Mesenchymal stem cell (in vitro differentiated cells and primary cell): ENCODE measurements around the gene HS1BP3.

Experiments used
- DNase-seq: peaks from one replicate; pipeline ENCODE4 v3.0.0-alpha.2; 2013
- H2AFZ ChIP-seq: one replicate; pipeline ENCODE4 v1.6.1; 2013; ENCODE audit warnings: low read depth, mild to moderate bottlenecking, control low read depth, inconsistent platforms, low read length, moderate library complexity
- H2AK5ac ChIP-seq: 2 replicates; pipeline ENCODE4 v1.6.1; 2013; ENCODE audit warnings: low read length, moderate library complexity, mild to moderate bottlenecking, inconsistent platforms; ENCODE audit not compliant: severe bottlenecking
- H2BK120ac ChIP-seq: one replicate; pipeline ENCODE4 v1.6.1; 2013; ENCODE audit warnings: low read depth, mild to moderate bottlenecking, inconsistent platforms, low read length, moderate library complexity
- H2BK12ac ChIP-seq, 2 experiments: one replicate each; pipeline ENCODE4 v1.6.1; 2013; ENCODE audit warnings: inconsistent platforms in 2 of 2, low read length in 2 of 2, mild to moderate bottlenecking in 2 of 2, moderate library complexity in 2 of 2, control low read depth in 1 of 2
- H2BK15ac ChIP-seq: one replicate; pipeline ENCODE4 v1.6.1; 2013; ENCODE audit warnings: mild to moderate bottlenecking, low read depth, inconsistent platforms; ENCODE audit not compliant: poor library complexity, severe bottlenecking
- H2BK5ac ChIP-seq: 2 replicates; pipeline ENCODE4 v1.6.1; 2013; ENCODE audit warnings: low read depth, mild to moderate bottlenecking, low read length, control low read depth, inconsistent platforms; ENCODE audit not compliant: poor library complexity, severe bottlenecking
- H3K14ac ChIP-seq, 2 experiments: one replicate each; pipeline ENCODE4 v1.6.1; 2013; ENCODE audit warnings: inconsistent platforms in 2 of 2, low read length in 2 of 2, control low read depth in 1 of 2, mild to moderate bottlenecking in 1 of 2, moderate library complexity in 1 of 2
- H3K18ac ChIP-seq, 2 experiments: one replicate each; pipeline ENCODE4 v1.6.1; 2013; ENCODE audit warnings: inconsistent platforms in 2 of 2, low read length in 2 of 2, control low read depth in 1 of 2, low read depth in 1 of 2, mild to moderate bottlenecking in 1 of 2
- H3K23ac ChIP-seq, 2 experiments: one replicate each; pipeline ENCODE4 v1.6.1; 2013; ENCODE audit warnings: inconsistent platforms in 2 of 2, low read length in 2 of 2, mild to moderate bottlenecking in 2 of 2, moderate library complexity in 2 of 2, control low read depth in 1 of 2
- H3K27ac ChIP-seq: 2 replicates; pipeline ENCODE4 v1.5.1; 2013; ENCODE audit warnings: mild to moderate bottlenecking, moderate library complexity, low read length, control low read depth, inconsistent platforms; ENCODE audit not compliant: poor library complexity, severe bottlenecking
- H3K27me3 ChIP-seq, 2 experiments: 2 replicates each; pipeline versions ENCODE4 v1.6.1 to v1.7.0; 2013; ENCODE audit warnings: low read length in 2 of 2, mild to moderate bottlenecking in 2 of 2, moderate library complexity in 2 of 2, control low read depth in 1 of 2, inconsistent platforms in 1 of 2; ENCODE audit not compliant: control insufficient read depth in 1 of 2, insufficient read depth in 1 of 2
- H3K36me3 ChIP-seq, 2 experiments: 2 replicates each; pipeline versions ENCODE4 v1.6.1 to v1.7.0; 2013; ENCODE audit warnings: low read length in 2 of 2, control low read depth in 1 of 2, inconsistent platforms in 1 of 2, low read depth in 1 of 2, mild to moderate bottlenecking in 1 of 2; ENCODE audit not compliant: insufficient read depth in 2 of 2, control insufficient read depth in 1 of 2
- H3K4ac ChIP-seq, 2 experiments: one replicate each; pipeline ENCODE4 v1.6.1; 2013; ENCODE audit warnings: inconsistent platforms in 2 of 2, low read length in 2 of 2, mild to moderate bottlenecking in 2 of 2, moderate library complexity in 2 of 2, control low read depth in 1 of 2, low read depth in 1 of 2
- H3K4me1 ChIP-seq: 2 replicates; pipeline ENCODE4 v1.6.1; 2013; ENCODE audit warnings: low read depth, low read length, control low read depth; ENCODE audit not compliant: control insufficient read depth, insufficient read depth
- H3K4me2 ChIP-seq: 2 replicates; pipeline ENCODE4 v1.6.1; 2013; ENCODE audit warnings: low read length, mild to moderate bottlenecking, inconsistent platforms; ENCODE audit not compliant: poor library complexity, severe bottlenecking
- H3K4me3 ChIP-seq, 2 experiments: 2 replicates each; pipeline versions ENCODE4 v1.5.1 to v1.7.0; 2013; ENCODE audit warnings: low read length in 2 of 2, mild to moderate bottlenecking in 2 of 2, control low read depth in 1 of 2, low read depth in 1 of 2; ENCODE audit not compliant: insufficient read depth in 1 of 2
- H3K79me1 ChIP-seq: replicated peaks from 2 replicates; pipeline ENCODE4 v1.6.1; 2013; ENCODE audit warnings: mild to moderate bottlenecking, control low read depth, low read length, inconsistent platforms; ENCODE audit not compliant: poor library complexity, severe bottlenecking
- H3K9ac ChIP-seq: 2 replicates; pipeline ENCODE4 v1.7.0; 2013; ENCODE audit warnings: mild to moderate bottlenecking, low read length, moderate library complexity
- H3K9me3 ChIP-seq: 2 replicates; pipeline ENCODE4 v1.7.0; 2013; ENCODE audit warnings: mild to moderate bottlenecking, low read length; ENCODE audit not compliant: control insufficient read depth
- H4K8ac ChIP-seq: one replicate; pipeline ENCODE4 v1.6.1; 2013; ENCODE audit warnings: inconsistent platforms, mild to moderate bottlenecking, low read length, moderate library complexity
- H4K91ac ChIP-seq: one replicate; pipeline ENCODE4 v1.6.1; 2013; ENCODE audit warnings: mild to moderate bottlenecking, low read length, inconsistent platforms
- WGBS: methylation state at CpG from one replicate; pipeline ENCODE4 v1.1.7; 2013; ENCODE audit warnings: mixed read lengths; 5-methylcytosine and 5-hydroxymethylcytosine counted together

Gene HS1BP3

GRCh38 chr2:20603791-20604190, 47.1 kb downstream of the HS1BP3 start:
- Histone ChIP-seq H3K18ac (no peak overlapping the region), H3K27ac (no peak overlapping the region), H2AK5ac (peak overlapping the region; percentile 23), H3K14ac (no peak overlapping the region), H4K8ac (no peak overlapping the region), H3K9ac (no peak overlapping the region), H2BK120ac (no peak overlapping the region), H2BK15ac (no peak overlapping the region), H3K4me1 (peaks cover 9% of the 10 kb centered on the region), H3K4me3 (no peak overlapping the region), H2BK12ac (peak overlapping the region in 1 of 2 experiments; percentile 77), H3K4me2 (no peak overlapping the region), H3K36me3 (no peaks in the 10 kb centered on the region), H3K27me3 (no peaks in the 10 kb centered on the region), H2BK5ac (no peak overlapping the region), H3K9me3 (peaks cover 3% of the 10 kb centered on the region), H3K23ac (no peak overlapping the region), H3K79me1 (no peaks in the 10 kb centered on the region), H2AFZ (no peak overlapping the region), H3K4ac (peak overlapping the region in 1 of 2 experiments; percentile 9), H4K91ac (peak overlapping the region; percentile 34)
- over 99% methylated on average over 5 of the region's 5 CpGs for WGBS
- DNase-seq: no peak

- H3K9me3 ChIP-seq: peaks cover 3% of the 10 kb centered on the region
- H3K14ac ChIP-seq: no peak overlapping the region
- H4K8ac ChIP-seq: no peak overlapping the region
- no peak overlapping the region for H2AFZ ChIP-seq
- H3K4me1 ChIP-seq: peaks cover 10% of the 10 kb centered on the region
- H2BK12ac ChIP-seq: no peak overlapping the region
- no peak overlapping the region for H3K4me2 ChIP-seq
- H4K91ac ChIP-seq: no peak overlapping the region
- no peak overlapping the region for H3K4me3 ChIP-seq
- no peak overlapping the region for H2BK120ac ChIP-seq
- WGBS: 100% methylated on average over 2 of the region's 2 CpGs
- no peak overlapping the region for H3K27ac ChIP-seq
- no peak overlapping the region for H3K9ac ChIP-seq
- no peak overlapping the region for H3K4ac ChIP-seq
- H2BK15ac ChIP-seq: no peak overlapping the region
- H2BK5ac ChIP-seq: no peak overlapping the region
- no peak overlapping the region for H3K23ac ChIP-seq
- no peak overlapping the region for H2AK5ac ChIP-seq
- H3K27me3 ChIP-seq: no peaks in the 10 kb centered on the region
- no peaks in the 10 kb centered on the region for H3K79me1 ChIP-seq
- DNase-seq: no peak
- no peak overlapping the region for H3K18ac ChIP-seq
- H3K36me3 ChIP-seq: no peaks in the 10 kb centered on the region
Observed at GRCh38 chr2:20602803-20603202, 48.1 kb downstream of the HS1BP3 start.

GRCh38 chr2:20600756-20601325, 50.1 kb downstream of the HS1BP3 start:
- H2BK120ac ChIP-seq: no peak overlapping the region
- H3K14ac ChIP-seq: no peak overlapping the region
- WGBS: no CpG with 5 or more reads among the region's 1 CpG
- H2BK15ac ChIP-seq: no peak overlapping the region
- H3K4me1 ChIP-seq: peaks cover 20% of the 10 kb centered on the region
- H2BK5ac ChIP-seq: no peak overlapping the region
- H4K91ac ChIP-seq: no peak overlapping the region
- no peaks in the 10 kb centered on the region for H3K9me3 ChIP-seq
- H3K18ac ChIP-seq: no peak overlapping the region
- no peak overlapping the region for H4K8ac ChIP-seq
- no peak overlapping the region for H2BK12ac ChIP-seq
- no peak overlapping the region for H3K4me2 ChIP-seq
- H2AK5ac ChIP-seq: no peak overlapping the region
- H3K4ac ChIP-seq: no peak overlapping the region
- H3K9ac ChIP-seq: no peak overlapping the region
- H3K27me3 ChIP-seq: no peaks in the 10 kb centered on the region
- H3K23ac ChIP-seq: no peak overlapping the region
- H3K79me1 ChIP-seq: no peaks in the 10 kb centered on the region
- H3K36me3 ChIP-seq: no peaks in the 10 kb centered on the region
- H3K27ac ChIP-seq: no peak overlapping the region
- H2AFZ ChIP-seq: no peak overlapping the region
- no peak overlapping the region for H3K4me3 ChIP-seq
- DNase-seq: no peak

GRCh38 chr2:20599861-20600461, 50.9 kb downstream of the HS1BP3 start:
- Histone ChIP-seq H2AFZ (no peak overlapping the region), H3K36me3 (no peaks in the 10 kb centered on the region), H3K4ac (peak overlapping the region; percentile 74 to 93), H3K14ac (peak overlapping the region in 1 of 2 experiments; percentile 26), H2AK5ac (peak overlapping the region; percentile 96), H3K18ac (peak overlapping the region; percentile 44 to 93), H3K27me3 (no peaks in the 10 kb centered on the region), H4K8ac (peak overlapping the region; percentile 89), H3K9ac (no peak overlapping the region), H3K27ac (no peak overlapping the region), H2BK12ac (peak overlapping the region; percentile 95 to 96), H3K79me1 (no peaks in the 10 kb centered on the region), H4K91ac (peak overlapping the region; percentile 91), H3K4me2 (no peak overlapping the region), H3K9me3 (no peaks in the 10 kb centered on the region), H3K4me1 (peaks cover 28% of the 10 kb centered on the region), H3K4me3 (no peak overlapping the region), H3K23ac (peak overlapping the region in 1 of 2 experiments; percentile 74), H2BK5ac (no peak overlapping the region), H2BK120ac (peak overlapping the region; percentile 88), H2BK15ac (peak overlapping the region; percentile 82)
- 67% methylated on average over 10 of the region's 10 CpGs for WGBS
- DNase-seq: no peak
